CD4-positive, alpha-beta T cell treated with Interleukin-6 at 100 ng/mL for 8 hours (primary cell): ENCODE measurements around the gene HDAC11.
A peak's percentile ranks its signal among the peaks of the same experiment; 100 is the strongest.
"Not testable (repeated sequence)": the region's sequence is repeated elsewhere in the genome, so short reads cannot be mapped to it uniquely, and the experiment has no call there.

Source experiments
- DNase-seq: peaks from one replicate; pipeline ENCODE4 v3.0.0-alpha.2; 2020; ENCODE audit warnings: mixed read lengths, low spot score

The HDAC11 gene

GRCh38 chr3:13479582-13480339 is at the start of gene HDAC11:
Gene HDAC11 (plus strand): TSS chr3:13480306. CDS start chr3:13480348, 42 bp downstream.
- DNase-seq, result peak; percentile 98

GRCh38 chr3:13430411-13430875 is 49.7 kb upstream of the HDAC11 start:
- DNase-seq, result not testable (repeated sequence)

DNA sequence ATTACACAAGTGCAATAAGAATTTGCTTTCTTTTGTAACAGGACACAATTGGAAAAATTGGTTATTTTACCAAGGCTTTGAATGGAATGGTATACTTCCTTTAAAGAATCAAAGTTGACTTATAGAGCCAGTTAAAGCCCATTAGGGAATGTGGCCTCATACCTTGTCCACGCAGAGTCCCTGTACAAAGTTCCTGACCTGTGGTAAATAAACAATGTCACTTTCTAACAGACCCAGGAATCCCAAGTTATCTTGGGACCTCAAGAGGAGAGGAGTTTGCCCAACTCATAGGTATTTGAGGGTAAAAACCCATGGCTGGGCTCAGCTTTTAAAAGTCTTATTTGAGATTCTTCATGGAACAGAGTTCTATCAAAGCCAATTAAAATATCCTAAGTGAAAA is 48.0 kb upstream of the HDAC11 start:
- DNase-seq, result no peak

- DNase-seq, result no peak
Measured at GRCh38 chr3:13433912-13434311, 46.2 kb upstream of the HDAC11 start.

DNA sequence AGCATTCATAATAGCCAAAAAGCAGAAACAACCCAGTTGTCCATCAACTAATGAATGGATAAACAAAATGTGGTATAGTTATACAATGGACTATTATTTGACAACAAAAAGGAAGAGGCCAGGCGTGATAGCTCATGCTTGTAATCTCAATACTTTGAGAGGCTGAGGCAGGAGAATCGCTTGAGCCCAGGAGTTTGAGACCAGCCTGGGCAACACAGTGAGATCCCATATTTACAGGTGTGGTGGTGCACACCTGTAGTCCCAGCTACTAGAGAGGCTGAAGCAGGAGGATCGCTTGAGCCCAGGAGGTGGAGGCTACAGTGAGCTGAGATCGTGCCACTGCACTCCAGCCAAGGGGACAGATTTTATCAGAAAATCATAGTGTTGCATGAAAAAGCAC is 43.9 kb upstream of the HDAC11 start:
- DNase-seq, result not testable (repeated sequence)

DNA sequence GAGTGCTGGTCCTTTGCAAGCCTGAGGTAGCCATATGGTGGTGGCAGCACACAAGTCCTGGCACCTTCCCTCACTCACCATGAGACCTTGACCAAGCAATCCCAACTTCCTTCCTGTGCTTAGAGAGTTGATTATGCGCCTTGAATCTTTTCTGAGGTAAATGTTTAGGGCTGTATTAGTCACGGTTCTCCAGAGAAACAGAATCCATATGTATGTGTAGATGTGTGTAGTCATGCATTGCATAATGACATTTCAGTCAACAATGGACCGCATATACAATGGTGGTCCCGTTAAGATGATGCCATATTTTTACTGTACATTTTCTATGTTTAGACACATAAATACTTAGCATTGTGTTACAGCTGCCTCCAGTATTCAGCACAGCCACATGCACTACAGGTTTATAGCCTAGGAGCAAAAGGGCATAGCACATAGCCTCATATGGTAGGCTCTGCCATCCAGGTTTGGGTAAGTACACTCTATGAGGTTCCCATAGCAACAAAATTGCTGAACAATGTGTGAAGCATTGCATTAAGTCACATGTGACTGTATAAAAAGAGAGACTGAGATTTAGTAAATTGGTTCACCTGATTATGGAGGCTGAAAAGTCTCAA is 39.8 kb upstream of the HDAC11 start:
- no peak for DNase-seq

GRCh38 chr3:13442882-13443281 is 37.2 kb upstream of the HDAC11 start:
- DNase-seq, result not testable (repeated sequence)

DNA sequence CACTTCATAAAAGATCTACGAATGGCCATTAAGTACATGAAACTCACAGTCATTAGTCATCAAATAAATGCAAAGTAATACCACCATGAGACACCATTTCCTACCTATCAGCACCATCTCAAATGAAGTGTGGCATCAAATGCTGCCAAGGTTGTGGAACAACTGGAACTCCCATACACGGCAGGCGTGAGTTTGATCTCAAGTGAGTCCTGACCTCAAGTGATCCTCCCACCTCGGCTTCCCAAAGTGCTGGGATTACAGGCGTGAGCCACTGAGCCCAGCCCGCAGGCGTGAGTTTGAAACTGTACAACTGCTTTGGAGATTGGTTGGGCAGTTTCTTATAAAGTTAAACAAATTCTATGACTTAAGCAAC is 28.8 kb upstream of the HDAC11 start:
- no peak for DNase-seq

GRCh38 chr3:13452490-13453335 is 27.4 kb upstream of the HDAC11 start:
- DNase-seq, result peak; percentile 59

- no peak for DNase-seq
Measured at GRCh38 chr3:13455644-13456043, 24.5 kb upstream of the HDAC11 start.

DNA sequence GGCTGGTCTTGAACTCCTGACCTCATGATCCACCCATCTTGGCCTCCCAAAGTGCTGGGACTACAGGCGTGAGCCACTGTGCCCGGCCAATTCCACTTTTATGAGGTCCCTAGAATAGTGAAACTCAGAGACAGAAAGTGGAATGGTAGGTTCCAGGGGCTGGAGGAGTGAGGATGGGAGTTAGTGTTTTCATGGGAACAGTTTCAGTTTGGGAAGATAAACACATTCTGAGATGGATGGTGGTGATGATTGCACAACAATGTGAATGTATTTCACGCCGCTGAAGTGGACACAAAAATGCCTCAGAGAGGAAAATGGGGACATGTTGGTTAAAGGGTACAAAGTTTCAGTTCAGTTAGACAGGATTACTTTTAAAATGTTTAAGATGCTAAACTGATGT is 22.5 kb upstream of the HDAC11 start:
- no peak for DNase-seq

DNA sequence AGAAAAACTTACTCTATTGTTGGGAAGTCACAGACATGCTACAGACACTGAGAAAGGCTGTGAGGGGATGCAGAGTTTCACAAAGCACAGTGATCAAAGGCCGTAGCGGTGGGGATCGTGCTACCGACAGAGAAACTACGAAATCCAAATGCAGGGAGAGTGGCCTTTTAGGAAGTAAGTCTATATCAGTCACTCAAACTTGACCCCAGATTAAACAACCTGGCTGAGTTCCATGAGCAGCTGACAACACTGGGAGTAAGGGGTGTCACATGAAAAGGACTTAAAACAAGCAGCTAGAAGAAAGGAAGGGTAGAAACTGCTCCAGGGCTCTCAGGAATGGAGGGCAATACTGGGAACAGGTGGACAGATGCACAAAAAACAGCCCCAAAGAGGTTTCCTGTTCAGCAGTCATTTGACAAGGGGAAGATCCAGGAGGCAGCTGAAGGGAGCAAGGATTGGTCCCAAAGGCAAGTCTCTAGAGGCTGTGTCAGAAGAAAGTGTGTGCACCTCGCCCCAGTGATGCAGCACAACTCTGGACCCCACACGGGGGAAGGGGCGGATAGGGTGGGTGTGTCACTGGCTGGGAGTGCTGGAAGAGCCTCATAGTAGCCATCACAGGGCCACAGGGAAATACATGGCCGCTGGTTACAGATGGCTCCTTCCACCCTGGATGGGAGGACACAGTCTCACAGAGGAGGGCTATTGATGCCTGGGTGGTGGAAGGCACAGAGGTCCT is 20.3 kb upstream of the HDAC11 start:
- DNase-seq, result no peak

- DNase-seq, result no peak
Measured at GRCh38 chr3:13460341-13460736, 19.8 kb upstream of the HDAC11 start.

- peak; percentile 71 for DNase-seq
Measured at GRCh38 chr3:13461169-13462124, 18.7 kb upstream of the HDAC11 start.

DNA sequence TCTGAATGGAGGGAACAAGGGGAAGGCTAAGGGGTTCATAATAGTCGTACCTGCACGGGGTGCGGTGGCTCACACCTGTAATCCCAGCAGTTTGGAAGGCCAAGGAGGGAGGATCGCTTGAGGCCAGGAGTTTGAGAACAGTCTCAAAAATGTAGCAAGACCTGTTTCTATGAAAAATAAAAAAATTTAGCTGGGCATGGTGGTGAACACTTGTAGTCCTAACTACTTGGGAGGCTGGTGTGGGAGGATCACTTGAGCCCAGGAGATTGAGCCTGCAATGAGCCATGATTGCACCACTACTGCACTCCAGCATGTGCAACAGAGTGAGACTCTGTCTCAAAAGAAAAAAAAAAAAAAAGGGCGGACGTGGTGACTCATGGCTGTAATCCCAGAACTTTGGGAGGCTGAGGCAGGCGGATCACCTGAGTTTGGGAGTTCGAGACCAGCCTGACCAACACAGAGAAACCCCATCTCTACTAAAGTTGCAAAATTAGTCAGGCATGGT is 17.9 kb upstream of the HDAC11 start:
- DNase-seq, result no peak

GRCh38 chr3:13462822-13463221 is 17.3 kb upstream of the HDAC11 start:
- DNase-seq, result no peak

DNA sequence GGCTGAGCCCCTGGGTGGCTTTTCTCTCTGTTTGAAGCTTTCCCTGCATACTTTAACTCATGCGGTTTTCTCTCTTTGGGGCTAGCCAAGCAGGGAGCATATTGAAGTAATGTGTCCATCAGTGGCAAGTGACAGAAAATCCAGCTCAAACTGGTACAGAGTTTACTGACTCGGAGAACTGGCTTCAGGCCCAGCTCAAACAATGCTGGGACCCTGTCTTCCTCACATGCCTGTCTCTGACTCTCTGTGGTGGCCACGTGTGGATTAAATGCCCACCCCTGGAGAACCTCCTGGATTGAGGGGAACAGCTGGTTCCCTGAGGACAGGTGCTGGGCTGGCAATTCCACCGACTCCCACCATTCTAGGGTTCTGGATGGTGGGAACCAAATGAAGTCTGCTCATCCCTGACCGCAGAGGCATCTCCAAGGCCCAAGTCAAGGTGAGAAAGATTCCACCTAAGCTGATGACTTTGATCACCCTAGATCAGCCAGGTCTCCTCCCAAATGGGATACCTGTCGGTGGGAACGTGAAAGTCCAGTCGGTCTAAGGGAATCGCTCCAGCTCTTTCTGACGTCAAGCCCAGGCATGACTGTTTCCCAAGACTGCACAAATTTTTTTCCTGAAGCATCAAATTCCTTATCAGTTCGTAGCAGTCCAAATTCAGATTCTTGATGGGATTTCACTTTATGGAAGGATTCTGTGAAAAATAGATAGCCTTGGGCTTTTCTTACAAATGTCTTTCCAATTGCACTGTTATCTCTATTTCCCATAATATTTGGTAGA is 16.3 kb upstream of the HDAC11 start:
- no peak for DNase-seq

- DNase-seq, result no peak
Measured at GRCh38 chr3:13465236-13465873, 14.8 kb upstream of the HDAC11 start.

DNA sequence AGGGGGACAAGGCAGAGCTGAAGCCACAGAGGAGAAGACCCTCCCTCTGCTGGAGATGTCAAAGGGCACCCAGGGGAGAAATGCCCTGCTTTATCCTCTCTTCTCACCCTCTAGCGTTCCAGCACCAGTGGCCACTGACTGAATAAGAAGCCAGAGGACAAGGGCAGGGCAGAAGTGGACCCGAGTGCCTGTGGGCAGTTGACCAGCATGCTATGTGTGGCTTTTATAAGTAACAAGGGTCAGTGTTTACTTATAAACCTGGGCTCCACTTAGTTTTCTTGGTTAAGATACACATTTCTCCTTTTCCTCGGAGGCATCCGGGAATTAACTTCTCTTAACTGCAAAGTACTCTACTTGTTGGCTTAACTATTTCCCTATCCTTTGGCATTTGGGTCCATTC is 13.3 kb upstream of the HDAC11 start:
- no peak for DNase-seq
